Coronary artery (tissue), 2 donors: ENCODE data around the gene AASS.

Experiments
- DNase-seq: peaks from one replicate; pipeline ENCODE4 v3.0.0-alpha.2; 2017; ENCODE audit warnings: low spot score
- H3K27ac ChIP-seq, 2 donors: fragments of 200-600 bp; sonication (generic); one replicate each; pipeline ENCODE4 v1.5.1; 2016 to 2019
- H3K4me3 ChIP-seq: fragments of 200-600 bp; sonication (generic); 2 replicates; pipeline ENCODE4 v1.5.1; 2016; ENCODE audit warnings: mild to moderate bottlenecking, moderate library complexity
- CTCF ChIP-seq: fragments of 200-600 bp; sonication (generic); IDR thresholded peaks from one replicate; pipeline ENCODE4 v1.5.1; 2019; ENCODE audit warnings: antibody characterized with exemption

Gene AASS

GRCh38 chr7:122161628-122162027 lies 17.6 kb upstream of the AASS start:
- Histone ChIP-seq H3K4me3 (no peak overlapping the region), H3K27ac (no peak overlapping the region)
- DNase-seq, result no peak
- no peak for TF ChIP-seq CTCF

GRCh38 chr7:122155566-122155965 lies 11.5 kb upstream of the AASS start:
- Histone ChIP-seq H3K27ac (no peak overlapping the region), H3K4me3 (no peak overlapping the region)
- no peak for TF ChIP-seq CTCF
- no peak for DNase-seq

- H3K4me3 ChIP-seq, result no peak overlapping the region
- TF ChIP-seq CTCF, result no peak
- no peak for DNase-seq
- no peak overlapping the region for H3K27ac ChIP-seq
Measured at GRCh38 chr7:122148878-122149277, 4.8 kb upstream of the AASS start.

- no peak for DNase-seq
- H3K4me3 ChIP-seq, result no peak overlapping the region
- no peak overlapping the region for H3K27ac ChIP-seq
- no peak for TF ChIP-seq CTCF
Measured at GRCh38 chr7:122148081-122148480, 4.0 kb upstream of the AASS start.

GRCh38 chr7:122145937-122146645 lies 2.0 kb upstream of the AASS start:
- no peak for TF ChIP-seq CTCF
- no peak overlapping the region for H3K27ac ChIP-seq
- no peak for DNase-seq
- H3K4me3 ChIP-seq, result no peak overlapping the region

- peak overlapping the region; percentile 91 for H3K4me3 ChIP-seq
- TF ChIP-seq CTCF, result no peak
- peak overlapping the region; percentile 98 for H3K27ac ChIP-seq
- DNase-seq, result peak; percentile 74
Measured at GRCh38 chr7:122143376-122143750, 686 bp downstream of the AASS start.

- TF ChIP-seq CTCF, result no peak
- H3K4me3 ChIP-seq, result peak overlapping the region; percentile 7
- DNase-seq, result no peak
- H3K27ac ChIP-seq, result no peak overlapping the region
Measured at GRCh38 chr7:122140918-122141317, 3.1 kb downstream of the AASS start.
